GM11168 (cell line): ENCODE data around the gene SCARF2.

Source experiments
- in situ Hi-C: fragments of 300-500 bp; cut with MboI; formaldehyde crosslinking; loops from one replicate; pipeline ENCODE4 v1.12.0; 2022; ENCODE audit warnings: low sequenced_read_pairs; ENCODE audit not compliant: unreplicated experiment

Gene SCARF2

DNA sequence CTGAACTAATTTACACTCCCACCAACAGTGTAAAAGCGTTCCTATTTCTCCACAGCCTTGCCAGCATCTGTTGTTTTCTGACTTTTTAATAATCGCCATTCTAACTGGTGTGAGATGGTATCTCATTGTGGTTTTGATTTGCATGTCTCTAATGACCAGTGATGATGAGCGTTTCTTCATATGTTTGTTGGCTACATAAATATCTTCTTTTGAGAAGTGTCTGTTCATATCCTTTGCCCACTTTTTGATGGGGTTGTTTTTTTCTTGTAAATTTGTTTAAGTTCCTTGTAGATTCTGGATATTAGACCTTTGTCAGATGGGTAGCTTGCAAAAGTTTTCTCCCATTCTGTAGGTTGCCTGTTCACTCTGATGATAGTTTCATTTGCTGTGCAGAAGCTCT, 21.9 kb downstream of the SCARF2 start:
- in situ Hi-C loops: loop anchor here (25.0 kb wide), 1 partner anchor 272 kb away; no protein-coding TSS in a partner anchor

DNA sequence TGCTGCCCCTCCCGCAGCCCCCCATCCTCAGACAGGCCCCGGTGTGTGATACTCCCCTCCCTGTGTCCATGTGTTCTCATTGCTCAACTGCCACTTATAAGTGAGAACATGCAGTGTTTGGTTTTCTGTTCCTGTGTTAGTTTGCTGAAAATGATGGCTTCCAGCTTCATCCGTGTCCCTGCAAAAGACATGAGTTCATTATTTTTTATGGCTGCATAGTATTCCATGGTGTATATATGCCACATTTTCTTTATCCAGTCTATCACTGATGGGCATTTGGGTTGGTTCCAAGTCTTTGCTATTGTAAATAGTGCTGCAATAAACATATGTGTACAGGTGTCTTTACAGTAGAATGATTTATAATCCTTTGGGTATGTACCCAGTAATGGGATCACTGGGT, 22.4 kb downstream of the SCARF2 start:
- in situ Hi-C loops: loop anchor here (25.0 kb wide), 1 partner anchor 272 kb away; no protein-coding TSS in a partner anchor

DNA sequence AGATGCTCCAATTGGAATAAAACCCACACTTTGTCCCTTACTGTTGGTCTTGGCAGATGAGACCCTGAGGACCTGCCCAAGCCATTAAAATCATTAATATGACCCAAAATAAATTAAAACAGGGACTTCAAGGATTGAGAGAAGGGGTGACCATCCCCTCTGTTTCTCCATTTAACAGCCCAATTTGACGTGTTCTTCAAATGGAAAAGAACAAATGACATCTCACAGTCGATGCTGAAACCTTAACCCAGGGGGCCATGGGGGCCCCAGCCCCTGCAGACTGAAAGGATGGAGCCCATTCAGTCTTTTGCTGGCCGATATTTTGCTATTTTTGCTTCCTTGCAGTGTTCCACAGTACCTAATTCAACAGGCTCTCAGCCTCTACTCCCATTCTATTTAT, 23.2 kb downstream of the SCARF2 start:
- in situ Hi-C loops: loop anchor here (25.0 kb wide), 1 partner anchor 273 kb away; no protein-coding TSS in a partner anchor

DNA sequence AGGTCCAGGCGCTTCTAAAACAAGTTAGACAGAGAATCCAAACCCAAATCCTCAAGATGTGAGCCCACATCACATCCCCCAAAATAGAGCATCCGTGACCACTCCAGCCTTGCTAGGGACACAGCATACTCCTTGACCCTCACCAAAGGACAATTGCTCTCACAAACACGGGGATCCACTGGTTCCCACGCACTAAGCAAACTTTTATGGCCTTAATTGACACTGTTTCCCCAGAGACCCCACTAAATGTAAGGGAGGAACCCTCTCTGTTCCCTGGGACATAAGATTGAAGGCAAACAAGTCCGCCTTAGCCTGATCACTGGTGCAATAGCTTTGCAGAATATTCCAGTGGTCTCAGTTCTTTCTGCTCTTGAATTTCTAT, 23.6 kb downstream of the SCARF2 start:
- in situ Hi-C loops: loop anchor here (25.0 kb wide), 1 partner anchor 273 kb away; no protein-coding TSS in a partner anchor

DNA sequence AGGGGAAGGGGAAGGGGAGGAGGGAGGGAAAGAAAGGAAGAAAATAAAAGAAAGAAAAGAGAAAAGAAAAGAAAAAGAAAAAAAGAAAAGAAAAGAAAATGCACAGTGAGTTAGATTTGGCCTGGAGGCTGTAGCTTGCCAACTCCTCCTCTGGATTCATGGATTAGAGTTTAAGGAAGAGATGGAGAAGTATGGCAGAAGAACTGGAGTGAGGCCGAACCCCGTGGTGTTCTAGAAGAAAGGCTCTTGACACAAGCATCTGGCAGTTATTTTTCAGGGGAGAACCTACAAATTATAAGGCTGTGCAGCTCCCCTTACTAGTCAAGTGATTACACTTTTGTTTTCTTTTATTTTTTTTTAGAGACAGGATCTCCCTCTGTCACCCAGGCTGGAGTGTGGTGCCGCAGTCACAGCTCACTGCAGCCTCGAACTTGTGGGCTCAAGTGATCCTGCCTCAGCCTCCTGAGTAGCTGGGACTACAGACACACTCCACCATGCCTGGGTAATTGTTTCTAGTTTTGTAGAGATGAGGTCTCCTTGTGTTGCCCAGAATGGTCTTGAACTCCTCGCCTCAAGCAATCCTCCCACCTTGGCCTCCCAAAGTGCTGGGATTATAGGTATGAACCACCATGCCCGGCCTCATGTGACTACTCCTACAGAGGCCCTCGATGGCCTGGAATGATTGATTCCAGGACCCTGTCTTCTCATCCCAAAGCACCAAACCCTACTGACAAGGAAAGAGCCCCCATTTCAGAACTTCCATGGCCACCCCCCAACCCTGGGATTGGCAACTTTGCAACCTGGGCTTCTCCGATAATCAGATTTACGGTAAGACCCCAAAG, 24.2 kb downstream of the SCARF2 start:
- in situ Hi-C loops: loop anchor here (25.0 kb wide), 1 partner anchor 274 kb away; no protein-coding TSS in a partner anchor

DNA sequence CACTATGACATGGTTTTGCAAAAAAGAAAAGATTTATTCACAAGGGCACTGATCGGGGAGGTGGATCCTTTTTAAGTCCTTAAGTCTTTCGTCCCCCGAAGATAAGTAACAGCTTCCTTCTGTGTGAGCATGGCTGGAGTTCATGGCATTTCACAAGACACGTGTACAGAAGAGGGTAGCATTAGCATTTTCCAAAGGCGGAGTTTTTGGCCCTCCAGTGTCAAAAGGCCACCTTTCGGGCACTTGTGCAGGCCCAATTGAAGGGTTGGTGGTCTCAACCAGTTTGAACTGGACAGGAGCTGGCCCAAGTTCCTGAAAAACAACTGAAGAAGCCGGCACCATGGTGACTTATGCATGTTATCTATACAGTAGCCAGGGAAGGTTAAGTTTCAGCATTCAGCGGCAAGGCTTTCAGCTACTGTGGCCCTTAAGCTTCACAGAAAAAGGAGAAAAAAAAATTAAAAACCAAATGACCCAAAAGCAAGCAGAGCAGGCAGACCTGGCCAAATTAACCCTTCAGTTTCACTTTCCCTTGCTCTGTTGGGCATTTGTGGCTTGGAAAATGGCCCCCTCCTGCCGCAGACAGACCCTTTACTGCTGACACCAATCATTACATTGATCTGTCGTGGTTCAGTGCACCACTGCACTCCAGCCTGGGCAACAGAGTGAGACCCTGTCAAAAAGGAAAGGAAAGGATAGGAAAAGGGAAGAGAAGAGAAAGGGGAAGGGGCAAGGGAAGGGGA, 25.0 kb downstream of the SCARF2 start:
- in situ Hi-C loops: loop anchor here (25.0 kb wide), 1 partner anchor 275 kb away; no protein-coding TSS in a partner anchor

DNA sequence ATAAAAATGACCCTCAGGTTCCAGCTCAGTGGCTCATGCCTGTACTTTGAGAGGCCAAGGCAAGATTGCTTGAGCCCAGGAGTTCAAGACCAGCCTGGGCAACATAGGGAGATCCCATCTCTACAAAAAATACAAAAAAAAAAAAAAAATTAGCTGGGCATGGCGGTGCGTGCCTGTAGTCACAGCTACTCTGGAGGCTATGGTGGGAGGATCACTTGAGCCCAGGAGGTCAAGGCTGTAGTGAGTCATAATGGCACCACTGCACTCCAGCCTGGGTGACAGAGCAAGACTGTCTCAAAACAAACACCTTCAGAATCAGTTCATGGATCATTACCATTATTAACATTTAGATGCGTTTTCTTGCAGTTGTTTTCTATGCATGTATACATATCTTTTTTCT, 28.2 kb downstream of the SCARF2 start:
- in situ Hi-C loops: loop anchor here (25.0 kb wide), 1 partner anchor 278 kb away; no protein-coding TSS in a partner anchor

DNA sequence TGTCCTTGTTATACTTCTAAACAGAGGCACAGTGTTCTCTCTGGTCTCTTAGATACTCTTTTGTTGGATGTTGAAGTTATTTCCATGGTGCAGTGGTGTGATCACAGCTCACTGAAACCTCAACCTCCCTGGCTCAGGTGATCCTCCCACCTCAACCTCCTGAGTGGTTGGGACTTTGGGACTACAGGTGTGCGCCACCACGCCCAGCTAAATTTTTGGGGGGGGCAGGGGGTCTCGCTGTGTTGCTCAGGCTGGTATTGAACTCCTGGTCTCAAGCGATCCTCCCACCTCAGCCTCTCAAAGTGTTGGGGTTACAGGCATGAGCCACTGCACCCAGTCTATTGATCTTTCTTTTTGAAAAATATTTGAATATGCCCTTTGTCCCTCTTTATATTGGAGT, 28.7 kb downstream of the SCARF2 start:
- in situ Hi-C loops: loop anchor here (25.0 kb wide), 1 partner anchor 278 kb away; no protein-coding TSS in a partner anchor

DNA sequence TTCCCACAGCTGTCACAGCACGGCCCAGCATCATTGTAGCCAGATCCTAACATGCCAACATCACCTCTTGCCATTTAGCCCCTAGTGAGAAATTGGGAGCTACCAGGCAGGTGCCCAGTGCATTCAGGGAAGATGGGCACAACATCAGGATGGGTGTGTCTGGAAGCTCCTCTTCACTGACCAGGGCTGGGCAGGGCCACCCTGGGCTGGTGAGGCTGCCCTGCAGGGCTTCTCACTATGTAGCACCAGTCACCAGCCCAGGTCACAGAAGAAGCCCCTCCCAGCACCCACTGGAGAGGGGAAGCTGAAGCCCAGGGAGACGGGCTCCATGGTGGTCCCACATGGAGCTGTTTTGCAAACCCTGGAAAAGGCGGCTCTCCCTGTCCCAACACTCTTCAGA, 29.8 kb downstream of the SCARF2 start:
- in situ Hi-C loops: loop anchor here (25.0 kb wide), 1 partner anchor 279 kb away; no protein-coding TSS in a partner anchor

DNA sequence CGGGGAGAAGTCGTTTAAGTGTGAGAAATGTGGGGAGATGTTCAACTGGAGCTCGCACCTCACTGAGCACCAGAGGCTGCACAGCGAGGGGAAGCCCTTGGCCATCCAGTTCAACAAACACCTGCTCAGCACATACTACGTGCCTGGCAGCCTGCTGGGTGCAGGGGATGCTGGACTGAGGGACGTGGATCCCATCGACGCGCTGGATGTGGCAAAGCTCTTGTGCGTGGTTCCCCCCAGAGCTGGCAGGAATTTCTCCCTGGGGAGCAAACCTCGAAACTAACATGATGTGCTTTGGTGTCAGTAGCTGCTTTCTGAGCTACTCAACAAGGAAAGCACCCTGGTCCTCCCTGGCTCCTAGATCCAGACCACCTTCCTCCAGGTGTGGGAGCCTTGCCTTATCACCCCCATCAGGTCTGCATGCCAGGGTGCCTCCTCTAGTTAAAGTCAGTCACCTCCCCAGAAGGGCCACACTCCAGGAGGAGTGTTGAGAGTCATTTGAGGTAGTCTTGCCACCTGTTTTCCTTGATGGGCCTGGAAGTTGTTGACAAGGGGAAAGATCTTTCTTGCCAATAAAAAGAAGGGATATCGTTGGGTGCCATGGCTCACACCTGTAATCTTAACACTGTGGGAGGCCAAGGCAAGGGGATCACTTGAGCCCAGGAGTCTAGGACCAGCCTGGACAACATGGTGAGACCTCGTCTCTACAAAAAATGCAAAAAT, 30.8 kb downstream of the SCARF2 start:
- in situ Hi-C loops: loop anchor here (25.0 kb wide), 1 partner anchor 280 kb away; no protein-coding TSS in a partner anchor

DNA sequence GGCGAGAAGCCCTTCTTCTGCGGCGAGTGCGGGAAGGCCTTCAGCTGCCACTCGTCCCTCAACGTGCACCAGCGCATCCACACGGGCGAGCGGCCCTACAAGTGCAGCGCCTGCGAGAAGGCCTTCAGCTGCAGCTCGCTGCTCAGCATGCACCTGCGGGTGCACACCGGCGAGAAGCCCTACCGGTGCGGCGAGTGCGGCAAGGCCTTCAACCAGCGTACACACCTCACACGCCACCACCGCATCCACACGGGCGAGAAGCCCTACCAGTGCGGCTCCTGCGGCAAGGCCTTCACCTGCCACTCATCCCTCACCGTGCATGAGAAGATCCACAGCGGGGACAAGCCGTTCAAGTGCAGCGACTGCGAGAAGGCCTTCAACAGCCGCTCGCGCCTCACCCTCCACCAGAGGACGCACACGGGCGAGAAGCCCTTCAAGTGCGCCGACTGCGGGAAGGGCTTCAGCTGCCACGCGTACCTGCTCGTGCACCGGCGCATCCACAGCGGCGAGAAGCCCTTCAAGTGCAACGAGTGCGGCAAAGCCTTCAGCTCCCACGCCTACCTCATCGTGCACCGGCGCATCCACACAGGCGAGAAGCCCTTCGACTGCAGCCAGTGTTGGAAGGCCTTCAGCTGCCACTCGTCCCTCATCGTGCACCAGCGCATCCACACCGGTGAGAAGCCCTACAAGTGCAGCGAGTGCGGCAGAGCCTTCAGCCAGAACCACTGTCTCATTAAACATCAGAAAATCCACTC, 31.5 kb downstream of the SCARF2 start:
- in situ Hi-C loops: loop anchor here (25.0 kb wide), 1 partner anchor 281 kb away; no protein-coding TSS in a partner anchor

DNA sequence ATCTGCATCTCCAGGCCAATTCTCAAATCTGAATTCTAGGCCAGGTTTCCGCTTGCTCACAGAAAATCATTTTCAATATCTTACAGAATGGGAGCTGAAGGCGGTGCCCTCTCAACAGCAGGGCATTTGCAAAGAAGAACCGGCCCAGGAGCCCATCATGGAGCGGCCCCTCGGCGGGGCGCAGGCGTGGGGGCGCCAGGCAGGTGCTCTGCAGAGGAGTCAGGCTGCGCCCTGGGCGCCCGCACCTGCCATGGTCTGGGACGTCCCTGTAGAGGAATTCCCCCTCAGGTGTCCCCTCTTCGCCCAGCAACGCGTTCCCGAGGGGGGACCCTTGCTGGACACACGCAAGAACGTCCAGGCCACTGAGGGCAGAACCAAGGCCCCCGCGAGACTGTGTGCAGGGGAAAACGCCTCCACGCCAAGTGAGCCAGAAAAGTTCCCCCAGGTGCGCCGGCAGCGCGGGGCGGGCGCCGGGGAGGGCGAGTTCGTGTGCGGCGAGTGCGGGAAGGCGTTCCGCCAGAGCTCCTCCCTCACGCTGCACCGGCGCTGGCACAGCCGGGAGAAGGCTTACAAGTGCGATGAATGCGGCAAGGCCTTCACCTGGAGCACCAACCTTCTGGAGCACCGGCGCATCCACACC, 32.2 kb downstream of the SCARF2 start:
- in situ Hi-C loops: loop anchor here (25.0 kb wide), 1 partner anchor 282 kb away; no protein-coding TSS in a partner anchor

DNA sequence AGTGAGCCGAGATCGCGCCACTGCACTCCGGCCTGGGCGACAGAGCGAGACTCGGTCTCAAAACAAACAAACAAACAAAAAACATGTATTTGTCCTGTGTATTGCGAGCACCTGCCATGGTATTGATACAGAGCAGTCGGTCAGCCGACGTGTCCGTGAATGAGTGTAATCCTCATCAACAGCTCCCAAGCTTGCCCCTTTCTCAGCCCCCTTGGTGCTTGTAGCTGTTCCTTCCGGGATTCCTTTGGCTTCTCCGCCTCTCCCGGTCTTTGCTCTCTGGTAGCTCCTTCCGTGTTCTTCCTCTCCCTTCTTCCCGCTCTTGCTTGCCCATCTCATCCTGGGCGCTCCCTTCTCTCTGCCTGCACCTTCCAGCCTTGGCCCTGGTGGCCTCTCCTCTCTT, 32.7 kb downstream of the SCARF2 start:
- in situ Hi-C loops: loop anchor here (25.0 kb wide), 1 partner anchor 282 kb away; no protein-coding TSS in a partner anchor

DNA sequence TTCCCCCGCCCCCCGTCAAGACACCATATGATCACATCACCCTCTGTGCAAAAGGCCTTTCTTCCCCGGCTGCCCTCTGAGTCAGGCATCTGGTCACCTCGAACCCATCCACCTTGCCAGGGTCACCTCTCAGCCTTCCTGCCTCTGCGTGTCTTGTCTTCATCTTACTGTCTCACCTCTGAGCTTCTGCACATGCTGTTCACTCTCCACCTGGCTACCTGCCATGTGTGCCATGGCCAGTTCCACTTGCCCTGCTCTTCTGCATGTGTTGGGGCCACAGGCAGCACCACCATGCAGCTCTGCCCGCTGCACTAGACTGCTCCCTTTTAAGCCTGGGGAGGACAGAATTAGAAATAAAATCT, 33.9 kb downstream of the SCARF2 start:
- in situ Hi-C loops: loop anchor here (25.0 kb wide), 1 partner anchor 284 kb away; no protein-coding TSS in a partner anchor

DNA sequence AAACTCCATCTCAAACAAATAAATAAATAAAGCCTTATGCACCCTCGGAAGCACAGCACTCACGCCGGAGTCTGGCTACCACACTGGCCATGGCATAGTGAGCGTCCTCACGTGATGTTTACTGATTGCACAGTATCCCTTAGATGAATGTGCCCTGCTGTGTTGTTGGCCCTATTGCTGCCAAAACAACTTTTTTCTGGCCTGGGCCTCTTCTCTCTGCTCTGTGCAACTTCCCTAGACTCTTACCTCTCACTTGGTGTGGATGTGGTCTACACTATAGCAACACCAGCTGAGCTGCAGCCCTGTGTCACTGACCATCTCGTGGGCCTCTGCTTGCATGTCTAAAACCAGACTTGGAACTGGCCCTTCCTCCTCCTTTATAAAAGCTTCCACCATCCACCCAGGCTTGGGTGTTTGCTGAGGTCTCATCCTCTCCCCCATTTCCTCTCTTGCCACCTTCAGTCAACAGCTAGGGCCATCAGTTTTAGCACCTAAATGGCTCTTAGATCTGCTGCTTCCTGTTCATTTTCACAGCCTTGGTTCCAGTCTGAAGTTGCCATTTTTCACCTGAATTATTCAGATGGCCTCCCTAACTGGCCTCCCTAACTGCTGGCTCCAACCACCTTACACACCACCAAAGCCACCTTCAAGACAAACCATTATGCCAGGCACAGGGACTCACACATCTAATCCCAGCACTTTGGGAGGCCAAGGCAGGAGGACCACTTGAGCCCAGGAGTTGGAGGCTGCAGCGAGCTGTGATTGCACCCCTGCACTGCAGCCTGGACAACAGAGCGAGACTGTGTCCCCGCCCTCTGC, 34.5 kb downstream of the SCARF2 start:
- in situ Hi-C loops: loop anchor here (25.0 kb wide), 1 partner anchor 284 kb away; no protein-coding TSS in a partner anchor

DNA sequence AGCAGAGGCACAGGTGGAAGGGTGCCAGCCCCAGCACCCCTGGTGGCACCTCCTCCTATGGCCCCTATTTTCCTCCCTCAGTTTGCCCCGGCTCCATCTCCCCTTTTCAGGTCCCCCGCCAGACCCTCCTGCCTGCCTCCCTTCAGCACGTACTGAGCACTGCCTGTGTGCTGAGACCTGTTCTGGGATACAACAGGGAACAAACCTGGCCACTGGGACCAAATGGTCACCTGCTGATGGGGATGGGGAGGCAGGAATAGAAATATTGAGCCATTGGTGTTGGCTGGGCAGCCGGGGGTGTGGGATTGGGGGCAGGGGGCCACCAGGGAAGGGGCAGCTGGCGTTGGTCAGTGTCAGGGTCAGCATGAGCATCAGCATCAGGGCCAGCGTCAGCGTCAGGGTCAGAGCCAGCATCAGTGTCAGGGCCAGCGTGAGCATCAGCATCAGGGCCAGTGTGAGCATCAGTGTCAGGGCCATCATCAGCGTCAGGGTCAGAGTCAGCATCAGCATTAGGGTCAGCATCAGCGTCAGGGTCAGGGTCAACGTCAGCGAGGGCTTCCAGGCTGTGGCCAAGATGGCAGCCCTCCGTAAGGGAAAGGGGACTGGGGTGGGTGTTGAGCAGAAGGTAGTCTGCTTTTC, 36.1 kb downstream of the SCARF2 start:
- in situ Hi-C loops: loop anchor here (25.0 kb wide), 1 partner anchor 286 kb away; no protein-coding TSS in a partner anchor
